Measurements from ENCODE around the gene MIXL1.

The MIXL1 gene

DNA sequence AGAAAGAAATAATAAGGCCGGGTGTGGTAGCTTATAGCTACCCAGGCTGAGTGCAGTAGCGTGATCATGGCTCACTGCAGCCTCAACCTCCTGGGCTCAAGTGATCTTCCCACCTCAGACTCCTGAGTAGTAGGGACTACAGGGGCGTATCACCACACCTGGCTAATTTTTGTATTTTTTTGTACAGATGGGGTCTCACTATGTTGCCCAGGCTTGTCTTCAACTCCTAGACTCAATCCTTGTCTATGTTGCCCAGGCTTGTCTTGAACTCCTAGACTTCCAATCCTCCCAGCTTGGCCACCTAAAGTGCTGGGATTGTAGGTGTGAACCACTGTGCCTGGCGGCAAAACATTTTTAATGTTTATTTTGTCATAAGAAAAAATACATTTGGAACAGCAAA, 30.5 kb downstream of the MIXL1 start:
- Histone ChIP-seq H3K4me2 (ENCODE audit: low read depth, low read length, poor library complexity, severe bottlenecking) (no peak overlapping the region), H4K20me1 (ENCODE audit: insufficient read depth, low read length, poor library complexity, severe bottlenecking) (no peaks in the 10 kb centered on the region), H3F3A (ENCODE audit: low read depth) (no peaks in the 10 kb centered on the region), H3K27me3 (ENCODE audit: insufficient read depth, low read length, poor library complexity, severe bottlenecking) (no peaks in the 10 kb centered on the region), H3K4me1 (ENCODE audit: insufficient read depth, low read length, poor library complexity, severe bottlenecking) (no peaks in the 10 kb centered on the region), H3K4me3 (ENCODE audit: low read length, poor library complexity, severe bottlenecking) (no peak overlapping the region), H3K9me2 (replicated peaks; ENCODE audit: low read depth, low read length) (no peaks in the 10 kb centered on the region), H3K36me3 (ENCODE audit: insufficient read depth, low read length) (peaks cover 40% of the 10 kb centered on the region; the same call in 1 of the 2 replicates), H3K9ac (ENCODE audit: low read depth, low read length, poor library complexity, severe bottlenecking) (no peak overlapping the region), H3K9me3 (ENCODE audit: insufficient read depth, low read depth, low read length) (no peaks in the 10 kb centered on the region), H3K79me2 (ENCODE audit: insufficient read depth, low read length) (no peaks in the 10 kb centered on the region), H2AFZ (ENCODE audit: low read length) (no peak overlapping the region)
- TF ChIP-seq, protein P1, sequence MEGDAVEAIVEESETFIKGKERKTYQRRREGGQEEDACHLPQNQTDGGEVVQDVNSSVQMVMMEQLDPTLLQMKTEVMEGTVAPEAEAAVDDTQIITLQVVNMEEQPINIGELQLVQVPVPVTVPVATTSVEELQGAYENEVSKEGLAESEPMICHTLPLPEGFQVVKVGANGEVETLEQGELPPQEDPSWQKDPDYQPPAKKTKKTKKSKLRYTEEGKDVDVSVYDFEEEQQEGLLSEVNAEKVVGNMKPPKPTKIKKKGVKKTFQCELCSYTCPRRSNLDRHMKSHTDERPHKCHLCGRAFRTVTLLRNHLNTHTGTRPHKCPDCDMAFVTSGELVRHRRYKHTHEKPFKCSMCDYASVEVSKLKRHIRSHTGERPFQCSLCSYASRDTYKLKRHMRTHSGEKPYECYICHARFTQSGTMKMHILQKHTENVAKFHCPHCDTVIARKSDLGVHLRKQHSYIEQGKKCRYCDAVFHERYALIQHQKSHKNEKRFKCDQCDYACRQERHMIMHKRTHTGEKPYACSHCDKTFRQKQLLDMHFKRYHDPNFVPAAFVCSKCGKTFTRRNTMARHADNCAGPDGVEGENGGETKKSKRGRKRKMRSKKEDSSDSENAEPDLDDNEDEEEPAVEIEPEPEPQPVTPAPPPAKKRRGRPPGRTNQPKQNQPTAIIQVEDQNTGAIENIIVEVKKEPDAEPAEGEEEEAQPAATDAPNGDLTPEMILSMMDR (conservative IDR thresholded peaks at IDR 0.05; ENCODE audit: low read length): no peak
- TF ChIP-seq EZH2phosphoT487 (IDR thresholded peaks at IDR 0.05; ENCODE audit: borderline replicate concordance): no peak

DNA sequence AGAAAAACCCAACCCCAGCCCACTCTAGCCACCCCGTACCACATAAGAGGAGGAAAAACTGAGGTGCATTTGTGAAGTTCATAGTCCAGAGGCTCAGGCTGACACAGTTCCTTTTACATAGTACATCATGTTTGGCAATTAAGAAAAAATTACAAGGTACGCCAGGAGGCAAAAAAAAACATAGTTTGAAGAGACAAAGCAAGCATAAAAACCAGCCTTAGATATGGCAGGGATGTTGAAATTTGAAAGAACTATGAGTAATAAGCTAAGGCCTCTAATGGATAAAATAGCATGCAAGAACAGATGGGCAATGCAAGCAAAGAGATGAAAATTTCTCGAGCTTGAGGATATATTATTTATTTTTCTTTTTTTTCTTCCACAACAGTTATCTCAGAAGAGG, 31.9 kb downstream of the MIXL1 start:
- Histone ChIP-seq H3F3A (ENCODE audit: low read depth) (no peaks in the 10 kb centered on the region), H3K4me1 (ENCODE audit: insufficient read depth, low read length, poor library complexity, severe bottlenecking) (no peaks in the 10 kb centered on the region), H3K27me3 (ENCODE audit: insufficient read depth, low read length, poor library complexity, severe bottlenecking) (no peaks in the 10 kb centered on the region), H3K4me3 (ENCODE audit: low read length, poor library complexity, severe bottlenecking) (no peak overlapping the region), H3K9me3 (ENCODE audit: insufficient read depth, low read depth, low read length) (peaks cover 8% of the 10 kb centered on the region; the same call in 1 of the 2 replicates), H3K4me2 (ENCODE audit: low read depth, low read length, poor library complexity, severe bottlenecking) (no peak overlapping the region), H3K79me2 (ENCODE audit: insufficient read depth, low read length) (no peaks in the 10 kb centered on the region), H3K9me2 (replicated peaks; ENCODE audit: low read depth, low read length) (no peaks in the 10 kb centered on the region), H4K20me1 (ENCODE audit: insufficient read depth, low read length, poor library complexity, severe bottlenecking) (no peaks in the 10 kb centered on the region), H3K36me3 (ENCODE audit: insufficient read depth, low read length) (peaks cover 41% of the 10 kb centered on the region), H2AFZ (ENCODE audit: low read length) (no peak overlapping the region), H3K9ac (ENCODE audit: low read depth, low read length, poor library complexity, severe bottlenecking) (no peak overlapping the region)
- TF ChIP-seq EZH2phosphoT487 (IDR thresholded peaks at IDR 0.05; ENCODE audit: borderline replicate concordance): no peak
- TF ChIP-seq, protein P1 (conservative IDR thresholded peaks at IDR 0.05; ENCODE audit: low read length): no peak

DNA sequence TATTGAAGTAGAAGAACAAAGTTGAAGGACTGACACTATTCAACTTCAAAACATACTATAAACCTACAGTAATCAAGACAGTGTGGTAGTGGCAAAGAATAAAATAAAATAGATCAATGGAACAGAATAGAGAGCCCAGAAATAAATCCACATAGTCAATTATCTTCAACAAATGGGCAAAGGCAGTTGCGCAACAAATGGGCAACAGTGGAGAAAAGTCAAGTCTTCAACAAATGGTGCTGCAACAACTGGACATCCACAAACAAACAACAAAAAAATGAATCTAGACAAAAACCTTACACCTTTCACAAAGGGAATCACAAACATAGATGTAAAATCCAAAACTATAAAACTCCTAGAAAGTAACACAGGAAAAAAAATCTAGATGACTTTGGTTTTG, 38.4 kb downstream of the MIXL1 start:
- Histone ChIP-seq H3K4me3 (ENCODE audit: low read length, poor library complexity, severe bottlenecking) (no peak overlapping the region), H3K79me2 (ENCODE audit: insufficient read depth, low read length) (no peaks in the 10 kb centered on the region), H3K4me2 (ENCODE audit: low read depth, low read length, poor library complexity, severe bottlenecking) (no peak overlapping the region), H3F3A (ENCODE audit: low read depth) (peaks cover 4% of the 10 kb centered on the region; the same call in 1 of the 2 replicates), H3K9me2 (replicated peaks; ENCODE audit: low read depth, low read length) (no peaks in the 10 kb centered on the region), H4K20me1 (ENCODE audit: insufficient read depth, low read length, poor library complexity, severe bottlenecking) (no peaks in the 10 kb centered on the region), H3K9me3 (ENCODE audit: insufficient read depth, low read depth, low read length) (peaks cover 20% of the 10 kb centered on the region; the same call in 1 of the 2 replicates), H3K36me3 (ENCODE audit: insufficient read depth, low read length) (peaks cover 69% of the 10 kb centered on the region), H3K4me1 (ENCODE audit: insufficient read depth, low read length, poor library complexity, severe bottlenecking) (no peaks in the 10 kb centered on the region), H2AFZ (ENCODE audit: low read length) (no peak overlapping the region), H3K9ac (ENCODE audit: low read depth, low read length, poor library complexity, severe bottlenecking) (no peak overlapping the region), H3K27me3 (ENCODE audit: insufficient read depth, low read length, poor library complexity, severe bottlenecking) (no peaks in the 10 kb centered on the region)
- no peak for TF ChIP-seq EZH2phosphoT487 (IDR thresholded peaks at IDR 0.05; ENCODE audit: borderline replicate concordance)
- TF ChIP-seq, protein P1 (conservative IDR thresholded peaks at IDR 0.05; ENCODE audit: low read length): no peak

Data from Loucy (cell line).